Activated CD4-positive, alpha-beta T cell treated with anti-CD3 and anti-CD28 coated beads, Interleukin-2, amount 50 U/mL, for 4 hours (primary cell): Measurements from ENCODE around the gene PDYN.
"Not testable (repeated sequence)": the region's sequence is repeated elsewhere in the genome, so short reads cannot be mapped to it uniquely, and the experiment has no call there.

Experiments
- DNase-seq, 2 experiments: peaks; one replicate each; pipeline ENCODE4 v3.0.0-alpha.2; 2020

PDYN gene

DNA sequence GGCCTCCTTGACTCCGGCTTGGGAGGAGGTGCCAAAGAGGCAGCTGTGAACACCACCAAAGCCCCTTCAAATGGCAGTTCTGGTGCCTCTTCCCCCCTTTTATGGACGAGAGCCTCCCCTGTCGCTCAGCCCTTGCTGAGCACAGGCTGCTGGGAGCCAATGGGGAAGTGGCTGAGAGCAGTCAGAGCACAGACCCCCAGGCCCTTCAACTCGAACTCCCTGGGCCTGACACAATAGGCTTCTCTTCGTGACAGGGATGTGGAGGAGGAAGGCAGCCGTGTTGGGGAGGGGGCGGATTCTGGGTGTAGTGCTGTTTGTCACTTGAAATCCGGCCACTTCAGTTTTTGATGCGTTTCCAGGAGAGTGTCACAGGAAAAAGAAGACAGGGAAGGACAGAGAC lies at the start of gene PDYN:
Gene PDYN, minus strand, starts transcription at position 73 of the 400 bp plus-strand sequence. CDS start 10,974 bp downstream, outside the sequence.
- no peak for DNase-seq

DNA sequence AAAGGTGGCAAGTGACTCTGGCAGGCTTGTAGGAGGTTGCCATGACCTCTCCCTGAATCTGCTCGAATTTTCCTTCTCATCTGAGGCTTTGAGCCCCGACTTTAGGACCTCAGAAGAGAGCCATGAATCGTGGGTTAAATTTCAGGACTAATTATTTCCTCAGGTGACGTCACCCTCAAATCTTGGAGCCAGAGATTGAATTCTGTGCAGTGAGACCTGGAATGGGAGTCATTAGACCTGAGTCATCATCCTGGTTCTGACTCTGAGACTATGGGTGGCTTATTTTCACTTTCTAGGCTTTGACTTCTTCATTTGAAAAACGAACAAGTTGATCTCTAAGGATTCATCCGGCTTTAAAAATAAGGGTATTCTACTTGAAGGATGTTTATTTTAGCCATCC lies 48.5 kb upstream of the PDYN start:
- DNase-seq = no peak

DNA sequence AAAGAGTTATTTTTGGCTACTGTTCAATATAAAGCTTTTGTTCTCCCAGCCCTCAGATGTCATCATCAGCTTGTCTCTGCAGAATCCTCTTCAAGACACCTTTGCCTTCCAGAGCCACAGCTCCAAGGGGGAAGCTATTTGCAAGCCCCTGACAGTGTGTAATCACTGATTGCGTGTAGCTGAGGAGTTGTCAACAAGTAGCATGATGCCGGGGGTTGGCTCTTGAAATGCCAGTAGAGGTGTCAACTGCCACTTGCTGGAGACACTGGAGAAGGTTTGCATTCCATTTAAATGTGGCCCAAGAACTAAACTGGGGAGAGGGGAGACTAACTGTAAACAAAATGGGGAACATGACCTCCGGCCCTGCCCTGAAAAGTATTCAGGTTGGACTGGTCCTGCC lies 44.3 kb upstream of the PDYN start:
- DNase-seq = no peak

DNA sequence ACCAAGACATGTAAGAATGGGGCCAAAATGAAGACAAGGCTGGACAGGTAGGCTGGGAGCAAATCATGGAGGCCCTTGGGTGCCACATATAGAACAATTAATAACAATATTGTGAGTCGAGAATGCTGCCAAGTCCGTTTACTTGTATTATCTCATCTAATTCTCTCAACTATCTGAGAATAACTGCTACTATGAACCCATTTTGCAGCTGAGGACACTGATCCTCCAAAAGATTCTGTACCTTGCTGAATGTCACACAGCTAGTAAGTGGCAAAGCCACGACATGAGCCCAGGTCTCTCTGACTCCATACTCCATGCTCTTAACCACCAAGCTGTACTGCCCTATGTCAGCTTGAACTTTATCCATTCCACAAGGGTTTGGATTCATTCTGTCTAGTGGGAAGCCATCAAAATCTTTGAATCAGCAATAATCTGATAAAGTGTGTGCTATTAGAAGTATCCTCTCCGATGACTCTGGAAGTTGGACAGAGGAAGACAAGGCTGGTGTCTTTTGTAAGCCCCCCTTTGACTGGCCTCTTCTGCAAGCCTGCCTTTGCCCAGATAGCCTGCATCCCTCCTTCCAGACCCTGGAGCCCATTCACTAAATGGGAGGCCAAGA lies 43.5 kb upstream of the PDYN start:
- no peak for DNase-seq

DNA sequence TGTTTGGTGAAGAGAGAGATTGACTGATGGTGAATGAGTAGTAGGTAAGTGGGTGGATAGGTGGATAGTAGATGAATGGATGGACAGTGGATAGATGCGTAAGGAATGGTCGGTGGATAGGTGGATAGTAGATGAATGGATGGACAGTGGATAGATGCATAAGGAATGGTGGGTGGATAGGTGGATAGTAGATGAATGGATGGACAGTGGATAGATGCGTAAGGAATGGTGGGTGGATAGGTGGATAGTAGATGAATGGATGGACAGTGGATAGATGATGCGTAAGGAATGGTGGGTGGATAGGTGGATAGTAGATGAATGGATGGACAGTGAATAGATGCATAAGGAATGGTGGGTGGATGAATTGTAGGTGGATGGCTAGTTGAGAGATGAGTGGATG lies 42.5 kb upstream of the PDYN start:
- not testable (repeated sequence) for DNase-seq

DNA sequence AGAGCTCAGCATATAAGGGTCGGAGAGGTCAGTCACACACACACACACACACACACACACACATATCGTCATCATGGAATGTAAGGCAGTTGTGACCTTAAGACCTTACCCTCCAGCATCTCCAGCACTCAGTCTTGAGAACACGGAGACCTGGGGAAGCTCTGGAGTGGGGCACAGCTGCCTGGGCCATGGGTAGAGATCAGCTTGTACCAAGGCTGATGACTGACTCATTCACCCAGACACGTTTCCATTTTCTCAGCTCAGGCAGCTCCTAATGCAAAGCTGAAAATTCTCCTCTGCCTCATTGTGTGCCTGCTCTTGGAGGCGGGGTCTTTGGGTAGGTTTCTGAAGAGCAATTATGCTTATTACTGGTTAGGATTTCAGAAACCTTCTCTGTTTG lies 38.3 kb upstream of the PDYN start:
- DNase-seq = no peak

GRCh38 chr20:2026514-2026913 lies 32.7 kb upstream of the PDYN start:
- DNase-seq = no peak

DNA sequence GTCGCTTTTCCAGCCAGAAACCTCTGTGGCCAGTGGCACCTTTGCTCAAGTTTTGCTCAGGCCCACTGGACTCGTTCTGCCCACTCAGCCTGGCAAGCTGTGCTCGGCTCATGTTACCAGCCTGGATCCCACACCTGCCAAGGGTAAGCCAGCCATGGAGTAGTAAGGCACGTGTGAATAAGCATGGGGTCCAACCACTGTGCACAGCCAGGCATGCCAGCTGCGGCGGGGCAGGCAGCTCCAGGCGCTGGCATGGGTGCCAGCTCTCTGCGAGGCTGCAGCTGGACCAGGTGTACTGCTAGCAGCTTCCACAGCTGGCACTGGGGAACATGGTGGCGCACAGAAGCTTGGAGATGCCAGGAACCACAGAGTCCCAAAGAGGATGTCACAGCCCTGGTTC lies 32.1 kb upstream of the PDYN start:
- DNase-seq = no peak

DNA sequence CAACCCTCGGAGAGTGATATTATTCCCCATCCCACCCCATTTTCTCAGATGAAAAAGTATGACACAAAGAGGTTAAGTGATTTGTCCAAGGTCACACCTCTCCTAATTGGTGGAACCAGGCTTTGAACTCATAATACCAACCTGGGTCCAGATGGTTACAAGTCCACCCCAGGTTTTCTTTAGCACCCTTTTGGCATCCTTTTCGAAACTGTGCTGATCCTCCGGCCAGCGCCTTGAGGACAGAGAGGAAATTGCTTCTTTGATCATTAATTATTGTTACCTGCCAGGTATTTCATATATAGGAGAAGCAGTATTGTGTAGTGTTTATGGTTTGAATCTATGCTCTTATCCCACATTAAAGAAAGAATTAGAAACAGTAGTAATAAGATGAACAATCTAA lies 29.3 kb upstream of the PDYN start:
- DNase-seq = no peak

DNA sequence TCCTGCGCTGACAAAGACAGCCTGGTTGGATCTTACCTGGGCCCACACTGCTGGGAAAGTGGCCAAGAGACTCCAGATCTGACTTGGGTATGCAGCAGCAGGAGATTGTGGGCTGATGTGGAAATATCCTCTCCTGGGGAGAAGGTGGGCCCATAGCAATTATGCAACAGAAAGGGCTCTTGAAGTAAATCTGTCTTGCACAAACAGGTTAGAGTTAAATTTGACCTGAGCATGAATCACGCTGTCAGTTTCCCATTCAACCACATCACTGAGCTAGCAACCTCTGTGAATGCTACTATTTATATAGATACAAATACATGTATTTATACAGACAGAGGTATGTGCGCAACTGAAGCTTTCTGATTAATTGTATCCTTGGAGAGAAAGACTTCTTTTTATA lies 28.3 kb upstream of the PDYN start:
- DNase-seq = no peak

DNA sequence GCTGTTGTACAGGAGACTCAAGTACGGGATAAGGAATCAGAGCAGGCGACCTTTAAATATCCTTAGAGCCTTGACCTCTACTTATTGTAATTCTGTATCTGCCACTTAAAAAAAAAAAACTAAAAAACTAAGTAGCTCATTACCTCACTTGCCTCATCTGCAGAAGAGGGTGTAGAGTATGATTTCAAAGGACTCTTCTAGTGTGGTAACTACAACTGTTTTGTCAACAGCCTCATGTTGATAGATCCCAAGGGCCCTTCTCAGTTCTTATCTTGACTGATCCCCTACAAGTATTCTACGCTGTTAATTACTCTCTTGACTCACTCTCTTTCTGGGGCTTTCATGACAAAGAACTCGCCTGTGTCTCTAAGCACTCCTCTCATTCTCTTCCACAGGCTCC lies 16.7 kb upstream of the PDYN start:
- no peak for DNase-seq

- DNase-seq = peak in 1 of 2 experiments; percentile 3
Measured at GRCh38 chr20:2006452-2007361, 12.8 kb upstream of the PDYN start.

GRCh38 chr20:2005831-2006426 lies 12.1 kb upstream of the PDYN start:
- DNase-seq = peak; percentile 34

GRCh38 chr20:2005359-2005758 lies 11.5 kb upstream of the PDYN start:
- DNase-seq = no peak

DNA sequence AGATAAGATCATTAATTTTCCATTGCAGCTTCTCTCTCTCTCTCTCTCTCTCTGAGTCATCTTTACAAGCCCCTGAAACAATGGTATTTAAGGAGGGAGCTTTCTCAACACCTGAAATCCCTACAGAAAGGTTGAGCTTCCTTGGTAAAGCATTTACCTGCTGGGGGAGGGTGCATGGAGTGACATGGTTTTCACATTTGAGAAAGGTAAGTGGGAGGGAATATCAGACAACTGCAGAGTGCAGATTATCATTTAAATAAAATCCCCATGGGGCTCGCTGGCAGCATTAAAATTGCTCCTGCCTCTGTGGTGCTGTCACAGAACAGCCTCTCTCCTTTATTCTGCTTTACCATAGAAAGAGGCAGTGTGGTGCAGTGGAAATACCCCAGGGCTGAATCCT lies 10.3 kb upstream of the PDYN start:
- no peak for DNase-seq

DNA sequence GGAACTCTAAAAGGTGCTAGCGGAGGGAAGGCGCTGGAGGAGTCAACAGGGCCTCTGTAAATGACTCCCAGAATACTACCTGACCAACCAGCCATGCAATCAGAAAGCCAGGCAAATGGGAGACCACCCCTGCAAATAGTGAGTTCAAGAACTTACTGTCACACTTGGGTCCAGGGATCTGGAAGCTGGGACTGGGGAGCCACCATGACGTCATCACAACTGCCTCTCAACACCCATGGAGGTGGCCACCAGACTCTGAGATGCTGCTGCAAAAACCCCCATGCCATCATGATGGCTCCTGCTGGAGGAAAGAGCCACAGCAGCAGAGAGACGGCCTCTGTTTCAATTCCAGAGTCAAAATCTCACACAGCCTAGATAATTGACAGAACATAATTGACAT lies 8.5 kb upstream of the PDYN start:
- no peak for DNase-seq

DNA sequence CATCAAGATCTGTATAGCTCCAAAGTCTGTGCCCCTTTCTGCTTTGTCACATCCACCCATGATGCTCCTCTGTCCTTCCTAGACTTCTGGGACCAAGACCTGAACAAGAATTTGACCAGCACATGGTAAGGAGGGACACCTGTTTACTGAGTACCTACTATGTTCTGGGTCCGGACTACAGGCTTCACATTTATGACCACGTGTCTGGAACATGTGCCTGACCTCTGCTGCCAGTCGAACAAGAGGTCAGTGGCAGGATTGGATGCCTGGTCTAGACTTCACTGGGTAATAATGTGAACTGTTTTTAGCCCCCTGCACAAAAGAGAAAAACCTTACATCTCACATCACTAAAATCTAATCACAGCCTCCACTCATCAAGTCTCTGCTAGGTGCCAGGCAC lies 7.3 kb upstream of the PDYN start:
- no peak for DNase-seq

GRCh38 chr20:2000285-2000684 lies 6.4 kb upstream of the PDYN start:
- DNase-seq = no peak

GRCh38 chr20:1998715-1999114 lies 4.9 kb upstream of the PDYN start:
- DNase-seq = no peak

- no peak for DNase-seq
Measured at GRCh38 chr20:1998193-1998520, 4.3 kb upstream of the PDYN start.

DNA sequence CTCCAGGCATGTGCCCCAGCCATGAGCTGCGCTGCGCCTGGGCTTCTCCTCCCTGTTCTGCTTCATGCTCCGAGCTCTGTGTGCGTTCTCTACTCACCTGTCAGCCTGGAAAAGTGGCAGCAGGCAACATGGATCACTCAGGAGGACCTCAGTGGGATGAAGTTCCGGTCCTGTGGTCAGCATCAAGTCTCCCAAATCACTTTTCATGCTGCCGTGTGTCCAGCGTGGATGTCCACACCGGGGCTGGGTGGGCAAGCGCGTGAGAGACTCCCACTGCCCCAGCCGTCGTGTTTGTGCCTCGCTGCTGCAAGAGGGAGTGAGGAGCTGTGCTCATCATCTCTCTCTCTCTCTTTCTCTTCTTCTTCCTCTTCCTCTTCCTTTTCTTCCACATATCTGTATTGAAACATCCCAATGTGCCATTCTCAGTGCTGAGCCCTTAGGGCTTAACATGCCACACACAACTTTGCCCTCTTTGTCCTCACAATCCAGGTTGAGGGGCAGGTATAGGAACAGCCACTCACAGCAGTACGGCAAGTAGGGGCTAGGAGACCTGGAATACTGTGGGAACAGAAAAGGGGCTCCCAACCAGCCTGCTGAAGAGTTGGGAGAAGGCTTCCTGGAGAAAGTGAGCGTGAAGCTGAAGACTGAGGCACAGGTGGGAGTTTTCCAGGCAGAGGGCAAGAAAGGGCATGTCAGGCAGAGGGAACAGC lies 3.8 kb upstream of the PDYN start:
- DNase-seq = no peak

DNA sequence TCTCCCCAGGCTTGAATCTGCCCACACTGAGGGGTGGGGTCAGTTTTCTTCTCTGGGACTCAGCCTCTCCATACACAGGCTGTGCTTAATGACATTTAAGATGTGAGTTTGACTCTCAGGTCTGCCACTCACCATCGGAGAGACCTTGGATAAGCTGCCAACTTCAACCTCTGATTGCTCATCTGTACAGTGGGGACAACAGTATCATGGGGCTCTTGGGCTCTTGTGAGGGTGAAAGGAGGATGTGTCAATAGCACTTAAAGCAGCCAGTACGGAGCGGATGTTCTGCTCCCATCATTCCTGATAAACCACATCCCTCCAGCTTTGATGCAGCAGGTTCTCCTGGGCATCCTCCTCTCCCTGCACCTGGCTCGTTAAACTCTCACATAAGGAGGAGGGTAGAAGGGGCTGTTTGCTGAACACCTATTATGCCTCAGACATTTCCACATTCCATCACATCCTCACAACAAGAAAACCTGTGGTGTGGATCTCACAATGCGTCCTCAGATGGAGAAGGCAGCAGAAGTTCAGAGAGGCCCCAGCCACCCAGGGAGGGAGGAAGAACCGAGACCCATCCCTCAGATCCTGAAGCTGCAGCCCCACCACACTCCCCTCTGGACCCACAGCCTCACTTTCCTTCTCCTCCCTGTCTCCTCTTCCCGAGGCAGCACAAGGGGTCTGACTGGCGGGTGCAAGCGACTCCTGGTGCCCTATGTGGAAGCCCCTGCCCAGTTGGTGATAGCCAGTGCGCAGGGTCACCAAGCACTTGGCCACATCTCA lies 1.9 kb upstream of the PDYN start:
- no peak for DNase-seq

GRCh38 chr20:1994627-1995026 lies 769 bp upstream of the PDYN start:
- DNase-seq = no peak
